ENCODE results near the gene FBLL1. TPM values are rescaled to one million over a fixed set of nuclear protein-coding genes. Genes with fewer than 3 reads are reported as not detected.
"Not testable (repeated sequence)": the region's sequence is repeated elsewhere in the genome, so short reads cannot be mapped to it uniquely, and the experiment has no call there.

The FBLL1 gene
- total RNA-seq = 0.74 and 1.4 TPM in 2 replicates

GRCh38 chr5:168528521-168529373 is at the start of gene FBLL1:
FBLL1 (plus strand) TSS chr5:168529305; CDS start chr5:168529505, 200 bp downstream.
- DNase-seq = peak; percentile 47

- DNase-seq = no peak
These were observed 48.5 kb upstream of the FBLL1 start for GRCh38 chr5:168480601-168481000.

DNA sequence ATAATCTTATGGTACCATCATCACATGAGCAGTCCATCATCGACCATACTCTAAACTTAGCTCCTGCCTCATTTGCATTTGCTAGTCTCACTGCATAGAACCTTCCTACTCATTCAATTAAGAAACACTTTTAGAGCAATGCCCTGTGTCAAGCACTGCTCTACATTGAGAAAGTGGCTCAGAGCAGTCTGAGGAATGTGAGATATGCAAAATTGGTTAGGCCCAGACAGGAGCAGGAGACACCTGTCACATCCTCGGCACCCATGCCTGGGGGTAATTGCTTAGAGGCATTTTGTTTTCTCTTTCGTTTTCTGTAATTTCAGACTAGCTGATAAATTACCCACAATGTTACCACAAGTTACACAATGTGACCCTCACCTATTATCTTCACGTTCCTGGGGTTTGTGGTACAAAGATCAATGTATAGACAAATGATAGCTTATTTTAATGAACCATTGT is 47.7 kb upstream of the FBLL1 start:
- DNase-seq = no peak

DNA sequence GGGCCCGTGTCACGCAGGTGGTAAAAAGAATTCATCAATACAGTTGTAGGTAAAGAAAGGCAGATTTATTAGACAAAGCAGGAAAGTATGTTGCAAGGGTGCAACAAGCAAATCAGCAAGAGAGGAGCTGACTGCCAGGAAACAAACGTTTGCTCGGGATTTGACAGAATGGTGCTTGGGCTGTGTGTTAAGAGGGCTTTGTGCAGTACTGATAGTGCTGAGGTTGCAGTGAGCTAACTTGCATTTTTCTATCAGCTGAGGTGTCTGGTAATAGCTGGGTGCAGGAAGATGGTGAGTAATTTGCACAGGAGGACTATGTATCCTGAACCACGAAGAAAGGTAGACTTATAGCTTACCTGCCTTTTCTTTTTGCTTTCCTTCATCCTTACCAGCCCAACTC is 46.7 kb upstream of the FBLL1 start:
- no peak for DNase-seq

- DNase-seq = peak; percentile 96
These were observed 42.8 kb upstream of the FBLL1 start, which contains the start of gene RARS1 for GRCh38 chr5:168486136-168486879. RARS1 (plus strand) TSS chr5:168486471; CDS start chr5:168486499, 28 bp downstream.

DNA sequence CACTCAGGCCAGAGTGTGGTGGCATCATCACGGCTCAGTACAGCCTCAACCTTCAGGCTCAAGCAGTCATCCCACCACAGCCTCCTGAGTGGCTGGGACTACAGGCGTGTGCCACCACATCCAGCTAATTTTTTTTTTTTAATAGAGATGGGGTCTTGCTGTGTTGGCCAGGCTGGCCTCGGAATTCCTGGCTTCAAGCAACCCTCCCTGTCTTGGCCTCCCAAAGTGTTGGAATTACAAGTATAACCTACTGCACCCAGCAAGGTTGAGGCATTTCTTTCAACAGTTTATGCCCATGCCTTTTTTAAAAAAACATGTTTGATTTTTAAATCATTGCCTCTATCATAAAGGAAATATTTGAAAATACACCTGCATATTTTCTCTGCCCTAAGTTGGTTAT is 40.0 kb upstream of the FBLL1 start:
- no peak for DNase-seq

DNA sequence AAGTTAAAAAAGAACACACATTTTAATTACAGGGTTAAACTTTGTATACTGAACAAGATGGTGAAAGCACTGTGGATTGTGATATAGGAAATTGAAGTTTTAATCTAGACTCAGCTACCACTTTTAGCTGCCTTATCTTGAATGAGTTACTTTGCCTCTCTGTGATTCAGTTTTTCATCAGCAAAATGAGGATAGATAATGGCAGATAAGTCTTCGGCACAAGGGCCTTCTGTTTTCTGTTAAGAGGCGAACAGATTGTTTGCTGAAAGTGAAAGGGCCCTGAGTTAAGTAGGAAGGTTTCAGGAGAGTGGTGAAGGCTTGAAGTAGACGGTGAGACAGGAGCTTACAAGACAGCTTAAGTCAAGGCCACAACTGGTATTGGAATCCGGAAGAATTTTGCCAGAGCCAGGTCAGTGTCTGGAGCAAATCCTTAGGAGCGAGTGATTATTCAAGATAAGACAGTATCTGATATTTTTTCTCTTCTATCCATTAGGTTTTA is 35.0 kb upstream of the FBLL1 start:
- no peak for DNase-seq

GRCh38 chr5:168502563-168503237 is 26.4 kb upstream of the FBLL1 start:
- DNase-seq = no peak

DNA sequence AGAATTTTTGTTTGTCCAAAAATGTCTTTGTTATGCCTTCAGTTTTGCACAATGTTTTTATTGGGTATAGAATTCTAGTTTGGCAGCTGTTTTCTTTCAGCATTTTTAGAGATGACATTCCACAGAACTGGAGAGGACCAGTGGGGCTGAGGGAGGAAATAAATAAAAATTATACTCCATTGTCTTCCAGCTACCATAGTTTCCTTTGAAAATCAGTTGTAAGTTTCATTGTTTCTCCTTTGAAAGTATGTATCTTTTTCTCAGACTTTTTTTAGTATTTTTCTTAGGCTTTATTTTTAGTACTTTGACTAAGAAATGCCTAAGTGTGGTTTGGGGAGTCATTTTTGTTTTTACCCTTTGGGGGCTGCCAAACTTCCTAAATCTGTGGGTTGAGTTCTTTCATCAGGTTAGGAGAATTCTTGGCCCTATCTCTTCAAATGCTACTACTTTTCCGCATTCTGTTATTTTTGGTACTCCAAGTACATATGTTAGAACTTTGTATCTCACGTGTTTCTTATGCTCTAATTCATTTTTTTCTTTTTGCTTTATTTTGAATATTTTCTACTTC is 15.2 kb upstream of the FBLL1 start:
- DNase-seq = no peak

- no peak for DNase-seq
These were observed 3.2 kb upstream of the FBLL1 start for GRCh38 chr5:168525856-168526255.

- no peak for DNase-seq
These were observed 1.3 kb upstream of the FBLL1 start for GRCh38 chr5:168527756-168528295.

- DNase-seq = peak; percentile 17
These were observed 499 bp downstream of the FBLL1 start for GRCh38 chr5:168529374-168530234.

GRCh38 chr5:168530621-168531150 is 1.6 kb downstream of the FBLL1 start:
- no peak for DNase-seq

DNA sequence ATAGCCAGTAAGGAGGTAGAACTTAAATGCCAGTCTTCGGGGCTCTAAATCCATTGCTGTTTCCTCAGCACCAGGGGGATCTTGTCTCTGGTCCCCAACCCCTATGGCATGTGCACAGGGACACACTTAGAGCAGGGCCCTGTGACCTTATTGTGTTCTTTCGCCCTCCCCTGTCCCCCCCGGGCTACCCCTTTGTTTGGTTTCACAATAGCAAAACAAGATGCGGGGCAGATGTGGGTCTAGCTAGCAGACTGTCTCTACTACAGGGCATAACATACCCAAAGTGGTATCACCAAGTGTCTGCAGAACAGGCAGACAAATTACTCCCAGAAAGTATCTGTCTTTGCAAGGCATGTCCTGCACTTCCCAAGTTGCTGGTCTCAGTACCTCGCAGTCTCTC is 2.1 kb downstream of the FBLL1 start:
- no peak for DNase-seq

DNA sequence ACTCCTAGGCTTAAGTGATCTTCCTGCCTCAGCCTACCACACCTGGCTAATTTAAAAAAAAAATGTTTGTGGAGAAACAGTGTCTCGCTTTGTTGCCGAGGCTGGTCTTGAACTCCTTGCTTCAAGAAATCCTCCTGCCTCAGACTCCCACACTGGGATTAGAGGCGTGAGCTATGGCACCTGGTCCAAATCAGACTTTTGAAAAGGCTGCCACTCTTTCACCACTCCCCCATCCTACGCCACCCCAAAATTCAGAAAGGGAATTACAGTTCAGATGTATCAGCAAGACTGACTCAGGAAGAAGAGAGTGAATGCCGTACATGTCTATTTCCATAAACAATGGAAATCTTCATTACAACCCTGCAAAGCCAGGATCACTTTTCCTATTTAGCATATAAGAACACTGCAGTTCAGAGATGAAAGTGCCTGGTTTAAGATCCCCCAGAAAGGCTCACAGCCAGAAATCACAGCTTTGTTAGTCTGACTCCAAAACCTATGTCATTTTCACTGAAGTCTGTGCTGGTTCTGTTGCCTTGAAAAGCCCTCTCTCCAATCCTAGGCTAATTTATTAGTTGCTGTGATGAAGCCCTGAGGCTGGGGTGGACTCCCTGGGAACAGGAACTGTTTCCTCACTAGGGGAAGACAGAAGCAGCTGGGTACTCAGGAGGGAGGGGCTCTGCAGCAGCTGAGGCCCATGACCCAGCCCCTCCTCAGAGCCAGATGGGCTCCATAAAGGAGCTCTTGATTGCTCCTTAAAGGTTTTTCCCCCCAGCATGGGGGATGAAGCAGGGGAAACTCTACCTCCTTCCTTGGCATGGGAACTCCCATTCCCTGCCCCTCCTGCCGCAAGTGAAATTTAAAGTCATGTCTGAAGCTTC is 3.1 kb downstream of the FBLL1 start:
- DNase-seq = no peak

DNA sequence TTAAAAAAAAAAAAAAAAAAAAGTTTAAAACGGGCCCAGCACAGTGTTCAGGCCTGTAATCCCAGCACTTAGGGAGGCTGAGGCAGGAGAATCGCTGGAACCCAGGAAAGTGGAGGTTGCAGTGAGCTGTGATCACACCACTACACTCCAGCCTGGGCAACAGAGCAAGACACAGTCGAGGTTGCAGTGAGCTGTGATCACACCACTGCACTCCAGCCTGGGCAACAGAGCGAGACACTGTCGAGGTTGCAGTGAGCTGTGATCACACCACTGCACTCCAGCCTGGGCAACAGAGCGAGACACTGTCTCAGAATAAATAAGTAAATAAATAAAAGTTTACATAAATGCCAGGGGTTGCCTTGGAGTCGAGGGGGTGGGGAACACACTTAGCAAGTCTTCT is 5.2 kb downstream of the FBLL1 start:
- DNase-seq = not testable (repeated sequence)

DNA sequence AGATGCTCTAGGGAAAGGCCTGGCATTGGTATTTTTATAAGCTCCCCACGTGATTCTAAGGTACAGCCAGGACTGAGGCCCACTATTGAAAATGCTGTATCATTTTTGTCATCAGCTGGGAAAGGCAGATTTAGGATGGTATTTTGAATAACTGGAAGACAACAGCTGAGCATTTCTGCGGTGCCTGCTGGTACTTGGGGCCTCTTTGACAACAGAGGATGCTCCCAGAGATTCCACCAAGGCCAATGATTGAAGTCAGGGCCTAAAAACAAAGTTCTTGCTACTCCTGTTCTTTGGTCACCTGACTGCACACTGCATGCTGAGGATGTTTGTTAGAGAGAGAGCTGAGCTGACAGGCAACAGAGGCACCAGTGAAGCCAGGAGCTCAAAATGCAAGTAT is 8.1 kb downstream of the FBLL1 start:
- no peak for DNase-seq

- no peak for DNase-seq
These were observed 20.4 kb downstream of the FBLL1 start for GRCh38 chr5:168549554-168549953.

DNA sequence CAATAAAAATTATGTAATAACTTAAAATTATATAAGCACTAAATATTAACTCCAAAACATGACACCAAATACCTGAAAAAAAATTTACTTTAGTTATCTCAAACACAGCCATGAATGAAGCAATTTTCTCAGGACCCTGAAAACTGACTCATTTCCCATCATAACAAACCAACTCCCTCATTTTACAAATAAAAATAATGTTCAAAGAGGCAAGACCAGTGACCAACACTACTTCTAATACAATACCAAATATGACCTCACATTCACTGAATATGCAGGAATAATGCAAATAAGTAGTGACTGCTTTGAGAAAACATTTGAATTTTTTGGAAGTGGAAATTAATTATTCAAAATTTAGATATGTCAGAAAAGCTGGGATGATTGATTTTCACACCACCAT is 21.6 kb downstream of the FBLL1 start:
- DNase-seq = peak; percentile 25

- DNase-seq = peak; percentile 25
These were observed 23.0 kb downstream of the FBLL1 start for GRCh38 chr5:168552146-168552545.
